ENCODE data around the gene BMPR1B.

DNA sequence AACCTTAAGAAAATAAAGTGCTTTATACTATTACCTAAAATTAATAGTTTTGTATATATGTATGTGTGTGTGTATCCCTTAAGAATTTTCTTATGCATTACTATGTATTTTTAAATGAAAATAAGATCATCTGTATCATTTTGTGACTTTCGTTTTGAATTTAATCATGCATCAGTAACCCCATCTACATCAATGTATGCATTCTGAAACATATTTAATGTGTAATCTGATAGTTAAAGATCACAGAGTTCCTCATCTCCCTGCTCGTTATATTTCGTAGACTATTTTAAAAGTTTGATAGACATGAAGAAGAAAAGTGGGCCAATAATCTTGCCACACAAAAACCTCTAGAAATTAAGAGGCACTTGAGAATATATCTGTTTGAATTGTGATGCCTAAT, 7.4 kb downstream of the BMPR1B start:
- TF ChIP-seq EZH2 (optimal IDR thresholded peaks at IDR 0.05; ENCODE audit: low read depth, low read length) (no peak), EZH2phosphoT487 (IDR thresholded peaks at IDR 0.05; ENCODE audit: low read length) (no peak)
- TF ChIP-seq, protein P1, sequence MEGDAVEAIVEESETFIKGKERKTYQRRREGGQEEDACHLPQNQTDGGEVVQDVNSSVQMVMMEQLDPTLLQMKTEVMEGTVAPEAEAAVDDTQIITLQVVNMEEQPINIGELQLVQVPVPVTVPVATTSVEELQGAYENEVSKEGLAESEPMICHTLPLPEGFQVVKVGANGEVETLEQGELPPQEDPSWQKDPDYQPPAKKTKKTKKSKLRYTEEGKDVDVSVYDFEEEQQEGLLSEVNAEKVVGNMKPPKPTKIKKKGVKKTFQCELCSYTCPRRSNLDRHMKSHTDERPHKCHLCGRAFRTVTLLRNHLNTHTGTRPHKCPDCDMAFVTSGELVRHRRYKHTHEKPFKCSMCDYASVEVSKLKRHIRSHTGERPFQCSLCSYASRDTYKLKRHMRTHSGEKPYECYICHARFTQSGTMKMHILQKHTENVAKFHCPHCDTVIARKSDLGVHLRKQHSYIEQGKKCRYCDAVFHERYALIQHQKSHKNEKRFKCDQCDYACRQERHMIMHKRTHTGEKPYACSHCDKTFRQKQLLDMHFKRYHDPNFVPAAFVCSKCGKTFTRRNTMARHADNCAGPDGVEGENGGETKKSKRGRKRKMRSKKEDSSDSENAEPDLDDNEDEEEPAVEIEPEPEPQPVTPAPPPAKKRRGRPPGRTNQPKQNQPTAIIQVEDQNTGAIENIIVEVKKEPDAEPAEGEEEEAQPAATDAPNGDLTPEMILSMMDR (IDR thresholded peaks at IDR 0.05; ENCODE audit: low read length), result no peak

Measured in MM.1S (cell line).